Type B pancreatic cell (in vitro differentiated cells): ENCODE results near the gene VSTM4. TPM values are rescaled to one million over a fixed set of nuclear protein-coding genes. Genes with fewer than 3 reads are reported as not detected.

Source experiments
- DNase-seq: peaks from one replicate; pipeline ENCODE4 v3.0.0; 2021; ENCODE audit warnings: mixed read lengths; ENCODE audit not compliant: unreplicated experiment; ENCODE audit errors: extremely low spot score
- H3K27ac Mint-ChIP-seq: 2 replicates; pipeline ENCODE4 v1.8.0; 2021; ENCODE audit warnings: mild to moderate bottlenecking, mixed read lengths
- H3K27me3 Mint-ChIP-seq: 2 replicates; pipeline ENCODE4 v1.8.0; 2021; ENCODE audit warnings: mixed read lengths
- H3K36me3 Mint-ChIP-seq: 2 replicates; pipeline ENCODE4 v1.8.0; 2021; ENCODE audit warnings: mixed read lengths
- H3K4me1 Mint-ChIP-seq: one replicate; pipeline ENCODE4 v1.8.0; 2021; ENCODE audit warnings: mixed read lengths; ENCODE audit not compliant: unreplicated experiment
- H3K4me3 Mint-ChIP-seq: 2 replicates; pipeline ENCODE4 v1.8.0; 2021; ENCODE audit warnings: mild to moderate bottlenecking, mixed read lengths
- H3K9me3 Mint-ChIP-seq: 2 replicates; pipeline ENCODE4 v1.8.0; 2021; ENCODE audit warnings: mixed read lengths
- total RNA-seq: library from RNA; stranded (reverse); gene quantifications from 2 replicates; pipeline ENCODE4 v1.2.1, GENCODE V29; 2021; ENCODE audit warnings: low replicate concordance
- TF ChIP-seq, protein P1 (sequence below): fragments of 200-600 bp; sonication (generic); conservative IDR thresholded peaks from 2 replicates; pipeline ENCODE4 v1.5.0; 2021; ENCODE audit warnings: antibody characterized with exemption, mild to moderate bottlenecking

The VSTM4 gene
- total RNA-seq, 1 donor from 2014 or later = 2.6 TPM

DNA sequence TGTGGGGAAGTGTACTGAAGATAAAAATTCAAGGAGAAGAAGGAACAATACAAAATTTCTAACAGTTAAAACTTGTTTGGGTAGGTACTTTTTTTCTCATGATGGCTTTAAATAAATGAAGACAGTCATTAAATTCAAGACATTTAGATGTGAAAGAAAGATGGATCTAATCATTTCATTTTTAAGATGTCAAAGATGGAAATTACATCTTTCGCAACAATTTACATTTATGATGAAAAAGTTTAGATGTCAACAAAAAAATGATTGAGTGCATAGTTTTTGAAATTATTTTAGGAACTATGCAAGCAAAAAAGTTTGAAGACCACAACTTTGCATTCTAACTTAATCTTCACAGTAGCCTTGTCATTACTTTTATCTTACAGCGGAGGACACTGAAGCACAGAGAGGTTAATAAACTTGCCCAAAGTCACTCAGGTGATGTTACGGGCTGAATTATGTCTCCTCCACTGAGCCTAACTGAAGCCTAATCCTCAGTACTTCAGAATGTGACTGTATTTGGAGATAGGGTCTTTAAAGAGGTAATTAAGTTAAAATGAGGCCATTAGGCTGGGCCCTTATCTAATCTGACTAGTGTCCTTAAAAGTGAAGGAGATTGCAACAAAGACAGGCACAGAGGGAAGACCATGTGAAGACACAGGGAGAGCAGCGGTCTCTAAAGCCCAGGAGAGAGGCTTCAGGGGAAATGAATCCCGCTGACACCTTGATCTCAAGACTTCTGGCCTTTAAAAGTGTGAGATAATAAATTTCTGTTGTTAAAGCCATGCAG is 48.2 kb downstream of the VSTM4 start:
- Mint-ChIP-seq H3K9me3 (peaks cover 3% of the 10 kb centered on the region), H3K36me3 (peaks cover 3% of the 10 kb centered on the region), H3K27ac (no peak overlapping the region), H3K4me3 (no peak overlapping the region), H3K27me3 (peaks cover 16% of the 10 kb centered on the region), H3K4me1 (no peaks in the 10 kb centered on the region)
- DNase-seq = no peak
- TF ChIP-seq, protein P1, sequence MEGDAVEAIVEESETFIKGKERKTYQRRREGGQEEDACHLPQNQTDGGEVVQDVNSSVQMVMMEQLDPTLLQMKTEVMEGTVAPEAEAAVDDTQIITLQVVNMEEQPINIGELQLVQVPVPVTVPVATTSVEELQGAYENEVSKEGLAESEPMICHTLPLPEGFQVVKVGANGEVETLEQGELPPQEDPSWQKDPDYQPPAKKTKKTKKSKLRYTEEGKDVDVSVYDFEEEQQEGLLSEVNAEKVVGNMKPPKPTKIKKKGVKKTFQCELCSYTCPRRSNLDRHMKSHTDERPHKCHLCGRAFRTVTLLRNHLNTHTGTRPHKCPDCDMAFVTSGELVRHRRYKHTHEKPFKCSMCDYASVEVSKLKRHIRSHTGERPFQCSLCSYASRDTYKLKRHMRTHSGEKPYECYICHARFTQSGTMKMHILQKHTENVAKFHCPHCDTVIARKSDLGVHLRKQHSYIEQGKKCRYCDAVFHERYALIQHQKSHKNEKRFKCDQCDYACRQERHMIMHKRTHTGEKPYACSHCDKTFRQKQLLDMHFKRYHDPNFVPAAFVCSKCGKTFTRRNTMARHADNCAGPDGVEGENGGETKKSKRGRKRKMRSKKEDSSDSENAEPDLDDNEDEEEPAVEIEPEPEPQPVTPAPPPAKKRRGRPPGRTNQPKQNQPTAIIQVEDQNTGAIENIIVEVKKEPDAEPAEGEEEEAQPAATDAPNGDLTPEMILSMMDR = no peak

DNA sequence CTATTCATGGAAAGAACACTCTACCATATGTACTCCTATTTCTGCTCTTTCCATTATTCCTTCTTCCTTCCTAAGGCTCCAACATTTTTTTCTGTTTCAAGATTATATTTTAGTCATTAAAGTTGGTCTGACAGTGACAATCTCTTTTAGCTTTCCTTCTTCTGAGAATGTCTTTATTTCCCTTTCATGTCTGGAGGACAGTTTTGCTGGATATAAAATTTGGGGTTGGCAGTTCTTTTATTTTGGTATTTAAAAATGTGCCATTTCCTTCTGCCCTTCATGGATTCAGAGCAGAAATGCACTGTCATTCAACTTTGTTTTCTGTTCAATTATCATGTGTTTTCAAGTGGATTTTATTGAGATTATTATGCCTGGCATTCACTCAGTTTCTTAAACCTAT is 53.1 kb downstream of the VSTM4 start:
- H3K36me3 Mint-ChIP-seq = peaks cover 3% of the 10 kb centered on the region
- TF ChIP-seq, protein P1 = no peak
- peaks cover 20% of the 10 kb centered on the region for H3K27me3 Mint-ChIP-seq
- H3K4me3 Mint-ChIP-seq = no peak overlapping the region
- DNase-seq = no peak
- no peaks in the 10 kb centered on the region for H3K4me1 Mint-ChIP-seq
- no peak overlapping the region for H3K27ac Mint-ChIP-seq
- peaks cover 3% of the 10 kb centered on the region for H3K9me3 Mint-ChIP-seq

DNA sequence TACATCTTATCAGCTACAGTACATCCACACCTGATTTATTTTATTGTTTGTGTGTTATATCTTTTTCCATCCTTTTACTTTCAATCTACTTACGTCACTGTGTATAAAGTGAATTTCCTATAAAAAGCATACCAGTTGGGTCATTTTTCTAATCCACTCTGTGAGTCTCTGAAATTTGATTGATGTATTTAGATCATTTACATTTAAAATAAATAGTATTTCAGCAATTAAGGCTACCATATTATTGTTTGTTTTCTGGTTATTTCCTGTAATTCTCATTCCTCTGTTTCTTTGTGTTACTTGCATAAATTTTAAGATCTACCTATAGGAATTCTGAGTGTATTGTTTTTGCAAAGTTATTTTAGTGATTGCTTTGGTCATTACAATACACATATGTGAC is 53.7 kb downstream of the VSTM4 start:
- Mint-ChIP-seq H3K9me3 (peaks cover 3% of the 10 kb centered on the region), H3K27ac (no peak overlapping the region), H3K4me3 (no peak overlapping the region), H3K4me1 (no peaks in the 10 kb centered on the region), H3K36me3 (peaks cover 5% of the 10 kb centered on the region), H3K27me3 (peaks cover 19% of the 10 kb centered on the region)
- TF ChIP-seq, protein P1 = no peak
- no peak for DNase-seq

DNA sequence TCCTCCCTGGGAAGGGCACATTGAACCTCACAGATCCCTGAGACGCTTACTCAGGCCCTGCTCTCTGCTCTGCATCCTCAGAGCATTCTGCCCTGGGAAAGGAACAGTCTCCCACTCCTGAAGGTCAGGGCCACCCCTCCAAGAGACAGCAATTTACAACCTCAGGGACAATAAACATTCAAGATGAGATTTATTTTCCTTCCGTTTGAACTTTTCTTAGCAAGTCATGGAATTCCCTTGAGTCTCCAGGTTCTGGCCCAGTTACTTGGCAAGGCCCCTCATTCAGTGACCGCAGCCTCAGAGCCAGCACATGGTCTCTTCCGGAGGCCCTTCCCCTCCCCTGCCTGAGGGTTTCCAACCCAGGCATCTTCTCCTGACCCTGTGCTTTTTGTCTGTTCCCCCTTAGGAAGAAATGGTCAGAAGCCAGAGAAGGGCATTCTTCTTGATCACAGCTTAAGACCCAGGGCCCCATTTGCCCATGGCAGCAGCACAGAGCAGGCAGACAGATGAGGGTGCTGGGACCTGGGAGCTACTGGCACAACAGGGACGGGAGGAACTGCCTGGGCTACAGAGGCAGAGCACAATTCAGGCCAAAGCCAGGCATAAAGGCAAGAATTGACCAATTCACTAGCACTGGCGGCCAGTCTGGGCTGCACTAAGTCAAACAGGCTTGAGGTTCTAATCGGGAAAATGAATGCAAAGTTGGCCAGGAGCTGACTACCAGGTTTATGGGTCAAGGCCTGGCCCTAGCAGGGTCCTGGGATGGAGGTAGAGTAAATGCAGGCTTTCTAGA is 56.7 kb downstream of the VSTM4 start:
- no peak for DNase-seq
- peaks cover 3% of the 10 kb centered on the region for H3K9me3 Mint-ChIP-seq
- peaks cover 6% of the 10 kb centered on the region for H3K36me3 Mint-ChIP-seq
- peaks cover 14% of the 10 kb centered on the region for H3K4me1 Mint-ChIP-seq
- TF ChIP-seq, protein P1 = no peak
- no peak overlapping the region for H3K27ac Mint-ChIP-seq
- peaks cover 13% of the 10 kb centered on the region for H3K27me3 Mint-ChIP-seq
- H3K4me3 Mint-ChIP-seq = no peak overlapping the region

DNA sequence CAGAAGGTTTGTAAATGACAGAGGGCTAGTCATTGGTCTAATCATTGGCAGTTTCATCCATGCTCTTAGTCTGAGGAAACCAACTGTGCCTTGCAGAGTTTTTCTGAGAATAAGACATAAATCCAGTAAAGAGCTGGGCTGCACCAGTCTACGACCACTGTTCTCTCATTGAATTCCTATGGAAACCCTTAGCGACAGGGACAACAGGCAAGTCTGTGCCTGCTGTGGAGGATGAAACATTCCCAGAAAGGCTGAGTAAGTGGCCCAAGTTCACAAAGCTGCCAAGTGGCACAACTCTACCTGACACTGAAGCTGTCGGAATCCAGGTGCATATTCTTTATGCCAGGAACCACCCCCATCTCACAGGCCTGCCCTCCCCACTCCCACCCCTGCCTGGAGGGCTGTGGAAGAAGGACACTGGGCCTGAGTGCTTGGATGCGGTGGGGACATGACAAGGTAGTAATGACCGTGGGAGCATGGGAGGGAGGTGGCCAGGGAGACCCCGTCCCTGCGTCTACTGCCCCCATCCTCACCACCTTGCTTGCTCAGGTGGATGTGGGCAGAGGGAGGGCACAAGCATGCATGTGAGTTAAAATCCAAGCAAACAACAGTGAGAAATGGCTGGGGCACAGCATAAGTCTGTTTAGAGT is 58.0 kb downstream of the VSTM4 start:
- Mint-ChIP-seq H3K4me1 (peaks cover 14% of the 10 kb centered on the region), H3K36me3 (peaks cover 3% of the 10 kb centered on the region), H3K27me3 (peaks cover 13% of the 10 kb centered on the region), H3K9me3 (no peaks in the 10 kb centered on the region), H3K4me3 (no peak overlapping the region), H3K27ac (no peak overlapping the region)
- TF ChIP-seq, protein P1 = no peak
- DNase-seq = no peak
